HG02678 (cell line): ENCODE data around the gene KLHDC4.

Experiments
- ATAC-seq: cut with Tn5 transposase; IDR thresholded peaks from one replicate; pipeline ENCODE4 v1.9.1; 2021; ENCODE audit warnings: mild to moderate bottlenecking, moderate library complexity; ENCODE audit not compliant: unreplicated experiment

Gene KLHDC4

DNA sequence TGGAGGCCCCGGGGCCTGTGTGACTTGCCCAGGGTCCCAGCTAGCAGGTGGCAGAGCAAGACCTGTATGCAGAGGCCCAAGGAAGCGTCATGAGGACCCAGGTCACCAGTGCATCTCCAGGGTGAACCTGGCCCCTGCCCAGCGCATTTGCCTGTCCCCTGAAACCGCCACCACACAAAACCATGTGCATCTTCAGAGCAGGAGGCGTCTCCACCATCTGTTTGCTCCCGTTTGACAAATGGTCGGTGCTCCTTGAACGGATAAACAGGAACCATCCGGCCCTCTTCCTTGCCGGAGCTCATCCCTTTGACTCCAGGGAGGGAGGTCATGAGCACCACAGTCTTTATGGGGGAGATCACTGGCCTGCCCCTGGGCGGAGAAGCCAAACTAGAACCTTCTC, 101.0 kb downstream of the KLHDC4 start:
- no peak for ATAC-seq

DNA sequence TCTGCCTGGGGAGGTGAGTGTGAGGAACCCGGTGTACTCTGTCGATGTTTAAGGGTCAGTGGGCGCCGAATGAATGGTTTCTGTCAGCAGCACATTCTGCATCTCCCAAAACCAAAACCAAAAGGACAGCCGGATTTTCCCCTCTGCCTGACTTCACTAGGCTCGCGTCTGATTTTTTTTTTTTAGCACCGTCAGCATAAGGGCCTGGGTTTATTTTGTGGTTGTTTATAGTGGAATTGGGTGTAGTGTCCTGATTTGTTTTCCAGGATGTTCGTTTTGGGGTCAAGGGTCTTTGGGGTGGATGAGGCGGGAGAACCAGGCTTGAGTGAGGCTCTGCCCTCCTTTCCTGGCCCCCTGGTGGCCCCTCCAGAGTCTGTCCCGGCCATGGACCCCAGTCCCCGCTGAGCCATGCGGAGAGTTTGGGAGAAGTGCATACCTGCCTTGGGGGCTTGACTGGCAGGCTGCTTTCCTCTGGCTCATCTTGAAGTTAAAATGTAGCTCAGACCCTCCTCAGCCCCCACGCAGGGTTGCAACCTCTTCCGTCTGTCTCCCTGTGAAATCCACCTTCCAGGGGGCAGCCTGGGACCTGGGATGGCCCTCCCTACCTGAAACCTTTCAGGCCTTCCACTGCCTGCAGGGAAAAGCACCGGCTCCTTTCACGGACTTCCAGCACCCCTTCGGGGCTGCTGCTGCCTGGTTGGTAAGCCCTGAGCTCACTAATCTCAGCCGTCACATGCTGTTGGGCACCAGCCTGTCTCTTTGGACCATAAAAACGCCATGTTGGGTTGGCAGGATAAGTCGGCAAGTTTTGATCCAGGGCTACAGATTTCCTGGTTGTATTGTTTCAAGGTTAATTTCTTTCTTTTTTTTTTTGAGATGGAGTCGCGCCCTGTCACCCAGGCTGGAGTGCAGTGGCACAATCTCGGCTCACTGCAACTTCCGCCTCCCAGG, 103.3 kb downstream of the KLHDC4 start:
- no peak for ATAC-seq

DNA sequence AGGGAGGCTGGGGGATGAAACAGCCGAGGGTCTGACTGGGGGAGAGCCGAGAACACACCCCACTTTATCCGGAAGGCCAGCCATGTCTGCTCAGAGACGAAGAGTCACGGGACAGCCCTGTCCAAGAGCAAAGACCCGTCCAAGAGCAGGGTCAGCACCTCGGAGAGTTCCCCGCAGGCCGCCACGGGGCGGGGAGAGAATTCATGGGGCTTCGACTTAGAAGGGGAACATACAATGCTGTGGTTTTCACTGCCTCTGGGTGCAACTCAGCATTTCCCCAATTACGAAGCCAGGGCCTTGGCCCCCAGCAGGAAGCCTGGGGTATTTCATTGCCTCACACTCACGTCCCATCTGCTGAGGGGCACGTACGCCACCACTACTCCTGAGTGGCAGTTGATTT, 104.2 kb downstream of the KLHDC4 start:
- ATAC-seq: no peak

DNA sequence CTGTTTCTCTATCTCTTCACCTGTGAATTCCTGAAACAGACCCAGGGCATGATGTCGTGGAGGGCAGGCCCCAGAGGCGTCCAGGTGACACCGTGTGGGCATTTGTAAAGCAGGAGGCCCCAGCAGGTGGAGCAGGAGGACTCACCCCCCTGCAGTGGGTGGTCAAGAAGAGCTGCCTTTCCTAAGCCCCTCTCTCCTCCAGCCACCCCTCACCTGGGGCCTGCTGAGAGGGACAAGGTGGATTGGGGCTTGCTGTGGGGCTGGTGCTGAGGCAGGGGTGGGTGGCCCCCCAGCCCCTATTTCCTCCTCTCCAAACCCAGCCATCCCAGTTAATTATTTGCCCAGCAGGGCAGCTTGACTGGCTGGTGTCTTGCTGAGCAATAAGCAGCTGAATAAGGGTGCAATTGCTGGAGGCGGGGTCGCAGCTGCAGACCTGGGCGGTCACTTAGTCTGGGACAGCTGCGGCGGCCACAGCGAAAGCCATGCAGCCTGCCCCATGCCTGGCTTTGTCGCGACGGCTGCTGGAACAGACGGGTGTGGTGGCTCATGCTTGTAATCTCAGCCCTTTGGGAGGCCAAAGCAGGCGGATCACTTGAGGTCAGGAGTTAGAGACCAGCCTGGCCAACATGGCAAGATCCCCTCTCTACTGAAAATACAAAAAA, 107.1 kb downstream of the KLHDC4 start:
- no peak for ATAC-seq
